HEK293T (cell line): ENCODE results near the gene ELP1.

ENCODE experiments used
- CTCF ChIA-PET: fragments of 350-600 bp; formaldehyde crosslinking; extraction: SDS; loops from one replicate; lab custom pipeline; 2021; ENCODE audit warnings: antibody characterized with exemption, inconsistent platforms; lab: Yijun Ruan, JAX
- POLR2A ChIA-PET: fragments of 350-600 bp; formaldehyde crosslinking; extraction: SDS; loops from one replicate; lab custom pipeline; 2020; ENCODE audit warnings: antibody characterized with exemption, inconsistent platforms; lab: Yijun Ruan, JAX
- DNase-seq: peaks from one replicate; pipeline ENCODE4 v3.0.0; 2012; ENCODE audit warnings: mixed read lengths; ENCODE audit errors: extremely low spot score
- ARNT ChIP-seq: fragments of 450-650 bp; IDR thresholded peaks from 2 replicates; pipeline ENCODE4 v1.6.1; 2017; ENCODE audit warnings: mild to moderate bottlenecking
- BHLHE40 ChIP-seq: fragments of 450-650 bp; IDR thresholded peaks from 2 replicates; pipeline ENCODE4 v1.6.1; 2016; ENCODE audit warnings: mild to moderate bottlenecking, moderate library complexity, borderline replicate concordance
- CTBP1 ChIP-seq: fragments of 450-650 bp; IDR thresholded peaks from 2 replicates; pipeline ENCODE4 v1.6.1; 2016; ENCODE audit warnings: borderline replicate concordance
- ELF4 ChIP-seq: fragments of 450-650 bp; IDR thresholded peaks from 2 replicates; pipeline ENCODE4 v1.6.1; 2017; ENCODE audit warnings: antibody characterized with exemption
- FOXA1 ChIP-seq: fragments of 450-650 bp; IDR thresholded peaks from 2 replicates; pipeline ENCODE4 v1.6.1; 2016; ENCODE audit warnings: mild to moderate bottlenecking
- FOXK2 ChIP-seq: fragments of 450-650 bp; IDR thresholded peaks from 2 replicates; pipeline ENCODE4 v1.6.1; 2016; ENCODE audit warnings: mild to moderate bottlenecking
- FOXM1 ChIP-seq: fragments of 450-650 bp; IDR thresholded peaks from 2 replicates; pipeline ENCODE4 v1.6.1; 2017; ENCODE audit warnings: mild to moderate bottlenecking, borderline replicate concordance
- HDGF ChIP-seq: fragments of 450-650 bp; IDR thresholded peaks from 2 replicates; pipeline ENCODE4 v1.6.1; 2017; ENCODE audit warnings: antibody characterized with exemption, borderline replicate concordance
- L3MBTL2 ChIP-seq: fragments of 450-650 bp; conservative IDR thresholded peaks from 2 replicates; pipeline ENCODE4 v1.6.1; 2016; ENCODE audit warnings: mild to moderate bottlenecking
- LEF1 ChIP-seq: fragments of 450-650 bp; IDR thresholded peaks from 2 replicates; pipeline ENCODE4 v1.6.1; 2017; ENCODE audit warnings: mild to moderate bottlenecking, borderline replicate concordance
- NFRKB ChIP-seq: fragments of 450-650 bp; IDR thresholded peaks from 2 replicates; pipeline ENCODE4 v1.6.1; 2016; ENCODE audit warnings: mild to moderate bottlenecking, moderate library complexity
- PKNOX1 ChIP-seq: fragments of 450-650 bp; IDR thresholded peaks from 2 replicates; pipeline ENCODE4 v1.6.1; 2016
- SP1 ChIP-seq: fragments of 450-650 bp; IDR thresholded peaks from 2 replicates; pipeline ENCODE4 v1.6.1; 2017
- SUZ12 ChIP-seq: fragments of 450-650 bp; IDR thresholded peaks from 2 replicates; pipeline ENCODE4 v1.6.1; 2016; ENCODE audit warnings: mild to moderate bottlenecking
- TARDBP ChIP-seq: fragments of 450-650 bp; IDR thresholded peaks from 2 replicates; pipeline ENCODE4 v1.6.1; 2016
- ZNF384 ChIP-seq: fragments of 450-650 bp; IDR thresholded peaks from 2 replicates; pipeline ENCODE4 v1.6.1; 2016

ELP1 gene

GRCh38 chr9:108877524-108877923 is 56.4 kb downstream of the ELP1 start:
- ChIA-PET POLR2A (no interaction called here), CTCF (no interaction called here)
- TF ChIP-seq BHLHE40 (no peak), PKNOX1 (no peak), FOXK2 (no peak), SUZ12 (no peak), ZNF384 (no peak), CTBP1 (no peak), SP1 (no peak), ARNT (no peak), LEF1 (no peak), TARDBP (no peak), NFRKB (no peak), FOXM1 (no peak), HDGF (no peak), FOXA1 (no peak)
- DNase-seq: no peak

GRCh38 chr9:108876425-108876824 is 57.5 kb downstream of the ELP1 start:
- POLR2A ChIA-PET: no interaction called here
- no peak for DNase-seq
- CTCF ChIA-PET: no interaction called here
- no peak for TF ChIP-seq ARNT
- no peak for TF ChIP-seq FOXK2
- no peak for TF ChIP-seq L3MBTL2
- TF ChIP-seq LEF1: no peak
- no peak for TF ChIP-seq SP1
- TF ChIP-seq TARDBP: no peak
- TF ChIP-seq BHLHE40: no peak
- TF ChIP-seq PKNOX1: no peak
- TF ChIP-seq FOXA1: no peak
- TF ChIP-seq ELF4: no peak
- TF ChIP-seq SUZ12: no peak
- no peak for TF ChIP-seq HDGF
- TF ChIP-seq ZNF384: no peak
- no peak for TF ChIP-seq CTBP1
- no peak for TF ChIP-seq NFRKB
- no peak for TF ChIP-seq FOXM1

- ChIA-PET POLR2A (no interaction called here), CTCF (no interaction called here)
Measured at GRCh38 chr9:108874058-108874788, 59.7 kb downstream of the ELP1 start.

GRCh38 chr9:108869092-108869725 is 64.7 kb downstream of the ELP1 start:
- TF ChIP-seq FOXA1 (no peak), FOXK2 (no peak), CTBP1 (no peak), HDGF (no peak)
- DNase-seq: no peak
- CTCF ChIA-PET: no interaction called here
- POLR2A ChIA-PET: no interaction called here

More at GRCh38 chr9:108874058-108874788, 59.7 kb downstream of the ELP1 start:
- no peak for DNase-seq
- TF ChIP-seq FOXM1: no peak
- TF ChIP-seq SP1: no peak
- no peak for TF ChIP-seq CTBP1
- TF ChIP-seq ZNF384: no peak
- TF ChIP-seq L3MBTL2: no peak
- no peak for TF ChIP-seq TARDBP
- no peak for TF ChIP-seq NFRKB
- no peak for TF ChIP-seq ARNT
- no peak for TF ChIP-seq HDGF
- TF ChIP-seq FOXA1: no peak
- TF ChIP-seq FOXK2: no peak
- no peak for TF ChIP-seq ELF4
- TF ChIP-seq BHLHE40: no peak

- ChIA-PET POLR2A (no interaction called here), CTCF (no interaction called here)
- DNase-seq: no peak
- TF ChIP-seq TARDBP (no peak), FOXM1 (no peak), HDGF (no peak), LEF1 (no peak), NFRKB (no peak), ARNT (no peak), FOXK2 (no peak), BHLHE40 (no peak), FOXA1 (no peak), SUZ12 (no peak), ELF4 (no peak), ZNF384 (no peak), PKNOX1 (no peak), CTBP1 (no peak), SP1 (no peak), L3MBTL2 (no peak)
Measured at GRCh38 chr9:108867829-108868228, 66.1 kb downstream of the ELP1 start.

GRCh38 chr9:108867116-108867515 is 66.8 kb downstream of the ELP1 start:
- DNase-seq: no peak
- TF ChIP-seq L3MBTL2 (no peak), HDGF (no peak), SP1 (no peak), FOXA1 (no peak), TARDBP (no peak), SUZ12 (no peak), FOXK2 (no peak), ELF4 (no peak), LEF1 (no peak), PKNOX1 (no peak), NFRKB (no peak)
- CTCF ChIA-PET: no interaction called here
- POLR2A ChIA-PET: no interaction called here
